K562 (cell line): Measurements from ENCODE around the gene RALGAPB. TPM values are rescaled to one million over a fixed set of nuclear protein-coding genes. Genes with fewer than 3 reads are reported as not detected.
A peak's percentile ranks its signal among the peaks of the same experiment; 100 is the strongest.

Source experiments
- ADNP ChIP-seq: fragments of 200-800 bp; sonication (Bioruptor generic); IDR thresholded peaks from 2 replicates; pipeline ENCODE4 v1.6.1; 2016; ENCODE audit warnings: missing genetic modification characterization, missing compliant biosample characterization
- BHLHE40 ChIP-seq: IDR thresholded peaks from 2 replicates; pipeline ENCODE4 v1.6.1; 2011; ENCODE audit warnings: low read length, improper control_type of control experiment
- CBX1 ChIP-seq: sonication (generic); IDR thresholded peaks from 2 replicates; pipeline ENCODE4 v1.6.1; 2016; ENCODE audit warnings: antibody characterized with exemption, low read depth, mild to moderate bottlenecking
- CC2D1A ChIP-seq: fragments of 450-650 bp; IDR thresholded peaks from 2 replicates; pipeline ENCODE4 v1.6.1; 2017; ENCODE audit warnings: mild to moderate bottlenecking
- ETV1 ChIP-seq: fragments of 450-650 bp; conservative IDR thresholded peaks from 2 replicates; pipeline ENCODE4 v1.6.1; 2016; ENCODE audit warnings: missing genetic modification characterization, control low read depth, low read depth, missing compliant biosample characterization
- HLTF ChIP-seq: fragments of 450-650 bp; IDR thresholded peaks from 2 replicates; pipeline ENCODE4 v1.6.1; 2016
- MAFF ChIP-seq: IDR thresholded peaks from 2 replicates; pipeline ENCODE4 v1.6.1; 2012; ENCODE audit warnings: low read length, improper control_type of control experiment
- NUFIP1 ChIP-seq: fragments of 450-650 bp; IDR thresholded peaks from 2 replicates; pipeline ENCODE4 v1.6.1; 2018; ENCODE audit not compliant: partially characterized antibody
- POLR2H ChIP-seq: IDR thresholded peaks from 2 replicates; pipeline ENCODE4 v1.6.1; 2016; ENCODE audit warnings: missing genetic modification characterization, low read depth, mild to moderate bottlenecking, control low read depth, missing compliant biosample characterization, moderate library complexity
- RNF2 ChIP-seq: sonication (generic); IDR thresholded peaks from 2 replicates; pipeline ENCODE4 v1.6.1; 2016
- SMAD2 ChIP-seq: fragments of 150-350 bp; IDR thresholded peaks from 2 replicates; pipeline ENCODE4 v1.6.1; 2014; ENCODE audit warnings: low read depth, mild to moderate bottlenecking, low read length
- SMAD4 ChIP-seq: fragments of 250-450 bp; sonication (Bioruptor Pico); conservative IDR thresholded peaks from 2 replicates; pipeline ENCODE4 v1.8.0; 2021; ENCODE audit warnings: inconsistent platforms, mild to moderate bottlenecking, moderate library complexity
- SPI1 ChIP-seq: IDR thresholded peaks from 2 replicates; pipeline ENCODE4 v1.6.1; 2011; ENCODE audit warnings: low read depth, low read length, control low read depth, borderline replicate concordance
- ZNF324 ChIP-seq: fragments of 250-450 bp; sonication (Bioruptor Pico); IDR thresholded peaks from 2 replicates; pipeline ENCODE4 v1.4.0; 2020; ENCODE audit warnings: mild to moderate bottlenecking
- polyA plus RNA-seq, 8 experiments: library from polyadenylated mRNA; depleted of rRNA in 4 of 8; stranded (reverse) in 5 of 8; unstranded in 3 of 8; fragments of >200 nt; fragmentation: Nextera tagmentation in 2 of 8; fragmentation: Illumina TruSeq in 1 of 8; extraction: Ambion mirVana in 2 of 8; extraction: Trizol in 1 of 8; gene quantifications; 2 replicates each; pipeline versions ENCODE4 v1.2.1 to v1.2.3, GENCODE V29; 2011 to 2014; ENCODE audit warnings: inconsistent platforms in 1 of 8, missing spikeins in 1 of 8
- total RNA-seq, 7 experiments: library from RNA; depleted of rRNA in 6 of 7; stranded (reverse); fragments of >200 nt in 6 of 7; fragmentation: Illumina TruSeq in 2 of 7; extraction: Trizol in 2 of 7; gene quantifications; 2 replicates each; pipeline versions ENCODE4 v1.2.1 to v1.2.3, GENCODE V29; 2011 to 2021; ENCODE audit warnings: low replicate concordance in 1 of 7
- TF ChIP-seq, protein P1 (sequence below): fragments of 250-450 bp; sonication (Bioruptor Pico); IDR thresholded peaks from 2 replicates; pipeline ENCODE4 v1.8.0; 2022; ENCODE audit warnings: inconsistent platforms, mild to moderate bottlenecking, moderate library complexity, borderline replicate concordance
- TF ChIP-seq, protein P2 (sequence below): sonication (generic); formaldehyde crosslinking; IDR thresholded peaks from 2 replicates; pipeline ENCODE4 v1.8.0; 2022; ENCODE audit warnings: missing genetic modification reagents, mild to moderate bottlenecking, borderline replicate concordance
- TF ChIP-seq, protein P3 (sequence below): sonication (generic); formaldehyde crosslinking; IDR thresholded peaks from 2 replicates; pipeline ENCODE4 v1.8.1; 2023; ENCODE audit warnings: mild to moderate bottlenecking, missing genetic modification reagents
- TF ChIP-seq, protein P4 (sequence below): sonication (generic); formaldehyde crosslinking; IDR thresholded peaks from 2 replicates; pipeline ENCODE4 v1.8.1; 2023; ENCODE audit warnings: mild to moderate bottlenecking, missing genetic modification reagents, moderate library complexity
- TF ChIP-seq, protein P5 (sequence below): sonication (generic); formaldehyde crosslinking; IDR thresholded peaks from 2 replicates; pipeline ENCODE4 v1.8.1; 2023; ENCODE audit warnings: mild to moderate bottlenecking, missing genetic modification reagents

The RALGAPB gene
- total and polyA plus RNA-seq, 9 of the 15 experiments (the other 6 are each of a cell fraction or from before 2014, with no cell fraction given) = 4.3 to 25.6 (median 13.6) TPM

DNA sequence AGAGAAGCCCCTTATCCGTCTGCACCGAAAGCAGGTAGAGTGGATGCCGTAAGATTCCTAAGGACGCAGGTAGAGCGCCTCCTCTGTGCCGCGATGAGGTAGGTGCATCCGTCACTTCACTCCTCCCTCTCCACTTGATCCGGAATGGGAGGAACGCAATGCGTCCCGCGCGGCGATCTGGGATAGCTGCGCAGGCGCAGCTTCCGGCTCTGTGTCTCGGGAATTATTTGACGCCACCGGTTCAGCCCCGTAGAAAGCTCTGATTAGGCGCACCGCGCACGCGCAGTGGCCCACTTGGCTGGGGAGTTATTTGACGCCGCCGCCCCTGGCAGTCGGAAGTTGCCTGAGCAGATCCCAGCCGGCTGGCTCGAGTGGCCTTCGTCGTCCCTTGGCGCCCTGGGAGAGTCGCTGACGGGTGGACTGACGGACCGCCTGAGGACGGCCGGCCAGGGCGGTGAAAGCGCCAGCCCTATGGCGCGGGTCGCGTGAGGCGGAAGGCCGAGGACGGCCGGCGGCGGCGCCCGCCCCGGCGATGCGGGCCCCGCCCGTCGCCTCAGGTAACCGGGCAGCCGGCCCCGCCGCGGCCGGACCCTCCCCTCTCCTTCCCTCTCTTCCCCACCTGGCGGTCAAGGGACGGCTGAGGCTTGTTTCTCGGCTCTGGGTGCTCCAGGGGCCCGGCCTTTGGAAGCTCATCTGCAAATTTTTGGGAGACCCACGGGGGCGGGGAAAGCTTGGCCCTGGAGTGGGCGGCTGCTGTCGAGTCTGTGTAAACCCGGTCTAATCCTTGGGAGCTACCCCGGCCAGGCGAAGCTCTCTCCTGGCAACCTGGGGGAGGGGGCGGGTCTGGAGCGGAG lies at the start of gene RALGAPB (continued):
- TF ChIP-seq, protein P1, sequence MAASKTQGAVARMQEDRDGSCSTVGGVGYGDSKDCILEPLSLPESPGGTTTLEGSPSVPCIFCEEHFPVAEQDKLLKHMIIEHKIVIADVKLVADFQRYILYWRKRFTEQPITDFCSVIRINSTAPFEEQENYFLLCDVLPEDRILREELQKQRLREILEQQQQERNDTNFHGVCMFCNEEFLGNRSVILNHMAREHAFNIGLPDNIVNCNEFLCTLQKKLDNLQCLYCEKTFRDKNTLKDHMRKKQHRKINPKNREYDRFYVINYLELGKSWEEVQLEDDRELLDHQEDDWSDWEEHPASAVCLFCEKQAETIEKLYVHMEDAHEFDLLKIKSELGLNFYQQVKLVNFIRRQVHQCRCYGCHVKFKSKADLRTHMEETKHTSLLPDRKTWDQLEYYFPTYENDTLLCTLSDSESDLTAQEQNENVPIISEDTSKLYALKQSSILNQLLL (CRISPR knock-in tag) = no peak
- no peak for TF ChIP-seq SMAD2
- no peak for TF ChIP-seq RNF2
- TF ChIP-seq NUFIP1 = no peak
- no peak for TF ChIP-seq HLTF
- TF ChIP-seq CC2D1A = no peak
- no peak for TF ChIP-seq MAFF
- no peak for TF ChIP-seq ZNF324 (CRISPR knock-in tag)
- TF ChIP-seq POLR2H = no peak
- no peak for TF ChIP-seq CBX1
- TF ChIP-seq, protein P2, sequence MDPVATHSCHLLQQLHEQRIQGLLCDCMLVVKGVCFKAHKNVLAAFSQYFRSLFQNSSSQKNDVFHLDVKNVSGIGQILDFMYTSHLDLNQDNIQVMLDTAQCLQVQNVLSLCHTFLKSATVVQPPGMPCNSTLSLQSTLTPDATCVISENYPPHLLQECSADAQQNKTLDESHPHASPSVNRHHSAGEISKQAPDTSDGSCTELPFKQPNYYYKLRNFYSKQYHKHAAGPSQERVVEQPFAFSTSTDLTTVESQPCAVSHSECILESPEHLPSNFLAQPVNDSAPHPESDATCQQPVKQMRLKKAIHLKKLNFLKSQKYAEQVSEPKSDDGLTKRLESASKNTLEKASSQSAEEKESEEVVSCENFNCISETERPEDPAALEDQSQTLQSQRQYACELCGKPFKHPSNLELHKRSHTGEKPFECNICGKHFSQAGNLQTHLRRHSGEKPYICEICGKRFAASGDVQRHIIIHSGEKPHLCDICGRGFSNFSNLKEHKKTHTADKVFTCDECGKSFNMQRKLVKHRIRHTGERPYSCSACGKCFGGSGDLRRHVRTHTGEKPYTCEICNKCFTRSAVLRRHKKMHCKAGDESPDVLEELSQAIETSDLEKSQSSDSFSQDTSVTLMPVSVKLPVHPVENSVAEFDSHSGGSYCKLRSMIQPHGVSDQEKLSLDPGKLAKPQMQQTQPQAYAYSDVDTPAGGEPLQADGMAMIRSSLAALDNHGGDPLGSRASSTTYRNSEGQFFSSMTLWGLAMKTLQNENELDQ = no peak
- peak; percentile 52; the same call in 1 of the 2 replicates for TF ChIP-seq BHLHE40
- TF ChIP-seq SPI1 = no peak
- no peak; the same call in 1 of the 2 replicates for TF ChIP-seq SMAD4
- TF ChIP-seq, protein P3, sequence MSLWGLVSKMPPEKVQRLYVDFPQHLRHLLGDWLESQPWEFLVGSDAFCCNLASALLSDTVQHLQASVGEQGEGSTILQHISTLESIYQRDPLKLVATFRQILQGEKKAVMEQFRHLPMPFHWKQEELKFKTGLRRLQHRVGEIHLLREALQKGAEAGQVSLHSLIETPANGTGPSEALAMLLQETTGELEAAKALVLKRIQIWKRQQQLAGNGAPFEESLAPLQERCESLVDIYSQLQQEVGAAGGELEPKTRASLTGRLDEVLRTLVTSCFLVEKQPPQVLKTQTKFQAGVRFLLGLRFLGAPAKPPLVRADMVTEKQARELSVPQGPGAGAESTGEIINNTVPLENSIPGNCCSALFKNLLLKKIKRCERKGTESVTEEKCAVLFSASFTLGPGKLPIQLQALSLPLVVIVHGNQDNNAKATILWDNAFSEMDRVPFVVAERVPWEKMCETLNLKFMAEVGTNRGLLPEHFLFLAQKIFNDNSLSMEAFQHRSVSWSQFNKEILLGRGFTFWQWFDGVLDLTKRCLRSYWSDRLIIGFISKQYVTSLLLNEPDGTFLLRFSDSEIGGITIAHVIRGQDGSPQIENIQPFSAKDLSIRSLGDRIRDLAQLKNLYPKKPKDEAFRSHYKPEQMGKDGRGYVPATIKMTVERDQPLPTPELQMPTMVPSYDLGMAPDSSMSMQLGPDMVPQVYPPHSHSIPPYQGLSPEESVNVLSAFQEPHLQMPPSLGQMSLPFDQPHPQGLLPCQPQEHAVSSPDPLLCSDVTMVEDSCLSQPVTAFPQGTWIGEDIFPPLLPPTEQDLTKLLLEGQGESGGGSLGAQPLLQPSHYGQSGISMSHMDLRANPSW (CRISPR knock-in tag) = peak; percentile 84
- TF ChIP-seq ETV1 (tag) = peak; percentile 65
- TF ChIP-seq, protein P4, sequence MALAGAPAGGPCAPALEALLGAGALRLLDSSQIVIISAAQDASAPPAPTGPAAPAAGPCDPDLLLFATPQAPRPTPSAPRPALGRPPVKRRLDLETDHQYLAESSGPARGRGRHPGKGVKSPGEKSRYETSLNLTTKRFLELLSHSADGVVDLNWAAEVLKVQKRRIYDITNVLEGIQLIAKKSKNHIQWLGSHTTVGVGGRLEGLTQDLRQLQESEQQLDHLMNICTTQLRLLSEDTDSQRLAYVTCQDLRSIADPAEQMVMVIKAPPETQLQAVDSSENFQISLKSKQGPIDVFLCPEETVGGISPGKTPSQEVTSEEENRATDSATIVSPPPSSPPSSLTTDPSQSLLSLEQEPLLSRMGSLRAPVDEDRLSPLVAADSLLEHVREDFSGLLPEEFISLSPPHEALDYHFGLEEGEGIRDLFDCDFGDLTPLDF = no peak
- no peak for TF ChIP-seq ADNP (tag)
- TF ChIP-seq, protein P5, sequence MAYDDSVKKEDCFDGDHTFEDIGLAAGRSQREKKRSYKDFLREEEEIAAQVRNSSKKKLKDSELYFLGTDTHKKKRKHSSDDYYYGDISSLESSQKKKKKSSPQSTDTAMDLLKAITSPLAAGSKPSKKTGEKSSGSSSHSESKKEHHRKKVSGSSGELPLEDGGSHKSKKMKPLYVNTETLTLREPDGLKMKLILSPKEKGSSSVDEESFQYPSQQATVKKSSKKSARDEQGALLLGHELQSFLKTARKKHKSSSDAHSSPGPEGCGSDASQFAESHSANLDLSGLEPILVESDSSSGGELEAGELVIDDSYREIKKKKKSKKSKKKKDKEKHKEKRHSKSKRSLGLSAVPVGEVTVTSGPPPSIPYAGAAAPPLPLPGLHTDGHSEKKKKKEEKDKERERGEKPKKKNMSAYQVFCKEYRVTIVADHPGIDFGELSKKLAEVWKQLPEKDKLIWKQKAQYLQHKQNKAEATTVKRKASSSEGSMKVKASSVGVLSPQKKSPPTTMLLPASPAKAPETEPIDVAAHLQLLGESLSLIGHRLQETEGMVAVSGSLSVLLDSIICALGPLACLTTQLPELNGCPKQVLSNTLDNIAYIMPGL (CRISPR knock-in tag) = no peak
